ENCODE results near the gene CRIP2. TPM values are rescaled to one million over a fixed set of nuclear protein-coding genes. Genes with fewer than 3 reads are reported as not detected.

CRIP2 gene
- total RNA-seq, 4 donors from 2014 or later = 101 to 160 (median 136) TPM

DNA sequence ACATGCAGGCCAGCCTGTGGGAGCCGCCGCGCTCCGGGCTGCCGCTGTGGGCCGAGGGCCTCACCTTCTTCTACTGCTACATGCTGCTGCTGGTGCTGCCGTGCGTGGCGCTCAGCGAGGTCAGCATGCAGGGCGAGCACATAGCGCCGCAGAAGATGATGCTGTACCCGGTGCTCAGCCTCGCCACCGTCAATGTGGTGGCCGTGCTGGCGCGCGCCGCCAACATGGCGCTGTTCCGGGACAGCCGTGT, 54.6 kb downstream of the CRIP2 start:
- intact Hi-C loops (cut with DNase I) = loop anchor here (5.0 kb wide), 1 partner anchor 157 kb away; no protein-coding TSS in a partner anchor
- TF ChIP-seq, protein P1, sequence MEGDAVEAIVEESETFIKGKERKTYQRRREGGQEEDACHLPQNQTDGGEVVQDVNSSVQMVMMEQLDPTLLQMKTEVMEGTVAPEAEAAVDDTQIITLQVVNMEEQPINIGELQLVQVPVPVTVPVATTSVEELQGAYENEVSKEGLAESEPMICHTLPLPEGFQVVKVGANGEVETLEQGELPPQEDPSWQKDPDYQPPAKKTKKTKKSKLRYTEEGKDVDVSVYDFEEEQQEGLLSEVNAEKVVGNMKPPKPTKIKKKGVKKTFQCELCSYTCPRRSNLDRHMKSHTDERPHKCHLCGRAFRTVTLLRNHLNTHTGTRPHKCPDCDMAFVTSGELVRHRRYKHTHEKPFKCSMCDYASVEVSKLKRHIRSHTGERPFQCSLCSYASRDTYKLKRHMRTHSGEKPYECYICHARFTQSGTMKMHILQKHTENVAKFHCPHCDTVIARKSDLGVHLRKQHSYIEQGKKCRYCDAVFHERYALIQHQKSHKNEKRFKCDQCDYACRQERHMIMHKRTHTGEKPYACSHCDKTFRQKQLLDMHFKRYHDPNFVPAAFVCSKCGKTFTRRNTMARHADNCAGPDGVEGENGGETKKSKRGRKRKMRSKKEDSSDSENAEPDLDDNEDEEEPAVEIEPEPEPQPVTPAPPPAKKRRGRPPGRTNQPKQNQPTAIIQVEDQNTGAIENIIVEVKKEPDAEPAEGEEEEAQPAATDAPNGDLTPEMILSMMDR (IDR thresholded peaks at IDR 0.05) = no peak
- TF ChIP-seq POLR2A (IDR thresholded peaks at IDR 0.05) = no peak
- Histone ChIP-seq H3K36me3 (no peaks in the 10 kb centered on the region), H3K9me3 (no peaks in the 10 kb centered on the region), H3K4me1 (peaks cover 15 to 24% of the 10 kb centered on the region in 2 donors), H3K27me3 (no peaks in the 10 kb centered on the region), H3K4me3 (replicated peaks in 1 of 3) (no peak overlapping the region), H3K27ac (no peak overlapping the region)
- no peak for DNase-seq
- WGBS, 2 donors = 72 to 76% methylated on average over 9 to 12 of the region's 24 CpGs

Other genes starting within 250 kb of the CRIP2 start
- gene BTBD6, start 226.3 kb upstream of the CRIP2 start, total RNA-seq = 10 to 100 TPM; 35.9 to 58.2 (median 44.2) TPM
- 10 to 100 TPM; 44.5 to 99.6 (median 56.2) TPM for gene BRF1, start 173.8 kb upstream of the CRIP2 start, total RNA-seq
- 10 to 100 TPM; 54.6 to 85.2 (median 72.1) TPM for gene PACS2, start 160.1 kb upstream of the CRIP2 start, total RNA-seq
- gene TEX22, start 76.3 kb upstream of the CRIP2 start, total RNA-seq = under 1 TPM in 3 of 4 donors, not detected in 1; 0.22 to 0.81 (median 0.33) TPM
- 100 to 1,000 TPM in 2 of 4 donors, 10 to 100 TPM in 2; 66.2 to 111 (median 90.0) TPM for gene MTA1, start 55.0 kb upstream of the CRIP2 start, total RNA-seq
- gene CRIP1, start 12.1 kb downstream of the CRIP2 start, total RNA-seq = 10 to 100 TPM in 3 of 4 donors, 1 to 10 TPM in 1; 6.0 to 30.8 (median 18.5) TPM
- 10 to 100 TPM in 2 of 4 donors, 1 to 10 TPM in 2; 3.4 to 13.9 (median 8.5) TPM for gene TEDC1, start 16.4 kb downstream of the CRIP2 start, total RNA-seq
- 10 to 100 TPM in 3 of 4 donors, 1 to 10 TPM in 1; 9.3 to 19.1 (median 15.2) TPM for gene TMEM121, start 51.8 kb downstream of the CRIP2 start, total RNA-seq